Smooth muscle cell (in vitro differentiated cells): ENCODE results near the gene MAN1C1. TPM values are rescaled to one million over a fixed set of nuclear protein-coding genes. Genes with fewer than 3 reads are reported as not detected.

ENCODE experiments used
- DNase-seq: peaks from one replicate; lab custom pipeline; 2025; ENCODE audit not compliant: unreplicated experiment; lab: John Stamatoyannopoulos, UW
- H2AFZ ChIP-seq: fragments of 200-600 bp; sonication (generic); 2 replicates; pipeline ENCODE4 v1.6.0; 2016; ENCODE audit warnings: antibody characterized with exemption, low read depth, mild to moderate bottlenecking
- H3F3A ChIP-seq: fragments of 200-600 bp; sonication (generic); 2 replicates; pipeline ENCODE4 v1.6.0; 2017; ENCODE audit warnings: antibody characterized with exemption, low read depth
- H3K27ac ChIP-seq: fragments of 200-600 bp; sonication (generic); 2 replicates; pipeline ENCODE4 v1.5.1; 2016; ENCODE audit warnings: low read depth, mild to moderate bottlenecking
- H3K27me3 ChIP-seq: fragments of 200-600 bp; sonication (generic); 2 replicates; pipeline ENCODE4 v1.6.1; 2016; ENCODE audit warnings: low read depth, mild to moderate bottlenecking
- H3K36me3 ChIP-seq: fragments of 200-600 bp; sonication (generic); 2 replicates; pipeline ENCODE4 v1.5.1; 2016; ENCODE audit warnings: low read depth
- H3K4me1 ChIP-seq: fragments of 200-600 bp; sonication (generic); 2 replicates; pipeline ENCODE4 v1.5.1; 2016; ENCODE audit warnings: low read depth
- H3K4me2 ChIP-seq: fragments of 200-600 bp; sonication (generic); 2 replicates; pipeline ENCODE4 v1.6.0; 2016; ENCODE audit warnings: mild to moderate bottlenecking
- H3K4me3 ChIP-seq: fragments of 200-600 bp; sonication (generic); 2 replicates; pipeline ENCODE4 v1.5.1; 2016; ENCODE audit warnings: mild to moderate bottlenecking
- H3K79me2 ChIP-seq: fragments of 200-600 bp; sonication (generic); 2 replicates; pipeline ENCODE4 v1.6.0; 2016; ENCODE audit warnings: low read depth, mild to moderate bottlenecking
- H3K9ac ChIP-seq: fragments of 200-600 bp; sonication (generic); 2 replicates; pipeline ENCODE4 v1.6.0; 2016; ENCODE audit warnings: low read depth
- H3K9me3 ChIP-seq: fragments of 200-600 bp; sonication (generic); replicated peaks from 2 replicates; pipeline ENCODE4 v1.5.1; 2016; ENCODE audit warnings: low read depth
- H4K20me1 ChIP-seq: fragments of 200-600 bp; sonication (generic); 2 replicates; pipeline ENCODE4 v1.6.0; 2016; ENCODE audit warnings: low read depth
- CTCF ChIP-seq: fragments of 200-600 bp; sonication (generic); IDR thresholded peaks from 2 replicates; pipeline ENCODE4 v1.5.1; 2017; ENCODE audit warnings: borderline replicate concordance, mild to moderate bottlenecking, antibody characterized with exemption; ENCODE audit not compliant: insufficient read depth, poor library complexity, severe bottlenecking
- WGBS: methylation state at CpG from one replicate; pipeline ENCODE4 v1.1.7; 2016; ENCODE audit warnings: low lambda C conversion rate; 5-methylcytosine and 5-hydroxymethylcytosine counted together
- polyA plus RNA-seq: library from polyadenylated mRNA; unstranded; fragments of >200 nt; fragmentation: Nextera tagmentation; extraction: Ambion mirVana; gene quantifications from 2 replicates; pipeline ENCODE4 v1.2.1, GENCODE V29; 2016
- total RNA-seq: library from RNA; depleted of rRNA; stranded (reverse); fragments of >200 nt; gene quantifications from 2 replicates; pipeline ENCODE4 v1.2.3, GENCODE V29; 2014

MAN1C1 gene
- total and polyA plus RNA-seq, 2 experiments from 2014 or later, result 4.4 to 10.5 TPM

- Histone ChIP-seq H3K4me1 (no peaks in the 10 kb centered on the region), H3K4me2 (no peak overlapping the region), H4K20me1 (no peaks in the 10 kb centered on the region), H3K36me3 (no peaks in the 10 kb centered on the region), H2AFZ (no peak overlapping the region), H3K4me3 (no peak overlapping the region), H3K27ac (no peak overlapping the region), H3K79me2 (no peaks in the 10 kb centered on the region), H3K27me3 (no peaks in the 10 kb centered on the region), H3K9ac (no peak overlapping the region), H3F3A (no peaks in the 10 kb centered on the region), H3K9me3 (no peaks in the 10 kb centered on the region)
- DNase-seq, result no peak
- 88% methylated on average over 6 of the region's 6 CpGs for WGBS
- no peak for TF ChIP-seq CTCF
Measured at GRCh38 chr1:25654109-25654660, 37.6 kb downstream of the MAN1C1 start.

GRCh38 chr1:25657121-25657882 lies 40.7 kb downstream of the MAN1C1 start:
- Histone ChIP-seq H3K27me3 (no peaks in the 10 kb centered on the region), H2AFZ (no peak overlapping the region), H3K36me3 (no peaks in the 10 kb centered on the region), H3K27ac (no peak overlapping the region), H4K20me1 (no peaks in the 10 kb centered on the region), H3F3A (no peaks in the 10 kb centered on the region), H3K4me2 (no peak overlapping the region), H3K4me3 (no peak overlapping the region), H3K79me2 (no peaks in the 10 kb centered on the region), H3K9me3 (no peaks in the 10 kb centered on the region), H3K9ac (no peak overlapping the region), H3K4me1 (no peaks in the 10 kb centered on the region)
- no peak for TF ChIP-seq CTCF
- DNase-seq, result no peak
- 88% methylated on average over 6 of the region's 6 CpGs for WGBS

- Histone ChIP-seq H3K4me1 (no peaks in the 10 kb centered on the region), H4K20me1 (no peaks in the 10 kb centered on the region), H3K9ac (no peak overlapping the region), H3K4me2 (no peak overlapping the region), H3K27ac (no peak overlapping the region), H3K4me3 (no peak overlapping the region), H3K27me3 (no peaks in the 10 kb centered on the region), H3K79me2 (no peaks in the 10 kb centered on the region), H2AFZ (no peak overlapping the region), H3K36me3 (no peaks in the 10 kb centered on the region), H3F3A (no peaks in the 10 kb centered on the region), H3K9me3 (no peaks in the 10 kb centered on the region)
- DNase-seq, result no peak
- WGBS, result 95% methylated on average over 11 of the region's 11 CpGs
- no peak for TF ChIP-seq CTCF
Measured at GRCh38 chr1:25657883-25658760, 41.5 kb downstream of the MAN1C1 start.
